ENCODE measurements around the gene APOBEC3G. TPM values are rescaled to one million over a fixed set of nuclear protein-coding genes. Genes with fewer than 3 reads are reported as not detected.
"Not testable (repeated sequence)": the region's sequence is repeated elsewhere in the genome, so short reads cannot be mapped to it uniquely, and the experiment has no call there.

The APOBEC3G gene
- total and polyA plus RNA-seq, 2 of the 4 experiments (the other 2 are of a cell fraction), result 5.3 to 7.0 TPM

- in situ Hi-C loops (cut with MboI; ENCODE audit: low sequenced_read_pairs); DNase-seq; H2AK5ac ChIP-seq (ENCODE audit: low read depth, low read length); CTCF ChIA-PET; H3K9me1 ChIP-seq (ENCODE audit: insufficient read depth, low read length); H3K4me2 ChIP-seq (ENCODE audit: low read depth, low read length); H3K4ac ChIP-seq (ENCODE audit: low read depth, low read length); H3K27ac ChIP-seq (ENCODE audit: insufficient read depth, low read length); H3K18ac ChIP-seq (ENCODE audit: low read depth, low read length); H3K9ac ChIP-seq (ENCODE audit: low read depth, low read length); H3K4me1 ChIP-seq (ENCODE audit: control insufficient read depth, insufficient read depth, low read length); H2AK9ac ChIP-seq (replicated peaks; ENCODE audit: low read depth, low read length, poor library complexity); H4K91ac ChIP-seq (ENCODE audit: insufficient read depth, low read depth, low read length); H2BK120ac ChIP-seq (ENCODE audit: low read depth, low read length); H3K56ac ChIP-seq (ENCODE audit: extremely low read depth, insufficient read depth, low read length); intact Hi-C loops (cut with micrococcal nuclease); dilution Hi-C loops (cut with HindIII; ENCODE audit: low sequenced_read_pairs, unreplicated experiment); H3K9me3 ChIP-seq (ENCODE audit: control insufficient read depth, insufficient read depth, low read length); H2BK5ac ChIP-seq (ENCODE audit: low read depth, low read length, poor library complexity, severe bottlenecking); BruUV-seq (replicated peaks); H2AFZ ChIP-seq (replicated peaks; ENCODE audit: low read length, poor library complexity); H3K14ac ChIP-seq (replicated peaks; ENCODE audit: low read depth, low read length); H4K20me1 ChIP-seq (ENCODE audit: insufficient read depth, low read length); H3K4me3 ChIP-seq (ENCODE audit: insufficient read depth, low read depth, low read length); H3K79me1 ChIP-seq (ENCODE audit: low read depth in 1 of 2, low read length in 2 of 2); H2BK20ac ChIP-seq (ENCODE audit: low read depth, low read length); POLR2A ChIA-PET (ENCODE audit: unreplicated experiment); H3K36me3 ChIP-seq (ENCODE audit: control insufficient read depth, insufficient read depth, low read length); H2BK15ac ChIP-seq (ENCODE audit: low read depth, low read length); H3K23ac ChIP-seq (ENCODE audit: low read depth, low read length); H4K5ac ChIP-seq (ENCODE audit: low read depth, low read length); ATAC-seq (ENCODE audit: low read depth); H4K8ac ChIP-seq (ENCODE audit: low read depth in 2 of 2, low read length in 2 of 2): not testable (repeated sequence)
- 85% methylated on average over 5 of the region's 9 CpGs; no CpG with 5 or more reads in 1 of the 2 experiments for WGBS, 2 experiments (ENCODE audit: extremely low coverage in 2 of 2, insufficient read length in 1 of 2)
- H3K27me3 ChIP-seq (ENCODE audit: control insufficient read depth, insufficient read depth, low read length), result peaks cover 30% of the 10 kb centered on the region
Measured at GRCh38 chr22:39066442-39067276, 10.4 kb upstream of the APOBEC3G start.
